ENCODE results near the gene ANKRD40.
"Not testable (repeated sequence)": the region's sequence is repeated elsewhere in the genome, so short reads cannot be mapped to it uniquely, and the experiment has no call there.

Gene ANKRD40

DNA sequence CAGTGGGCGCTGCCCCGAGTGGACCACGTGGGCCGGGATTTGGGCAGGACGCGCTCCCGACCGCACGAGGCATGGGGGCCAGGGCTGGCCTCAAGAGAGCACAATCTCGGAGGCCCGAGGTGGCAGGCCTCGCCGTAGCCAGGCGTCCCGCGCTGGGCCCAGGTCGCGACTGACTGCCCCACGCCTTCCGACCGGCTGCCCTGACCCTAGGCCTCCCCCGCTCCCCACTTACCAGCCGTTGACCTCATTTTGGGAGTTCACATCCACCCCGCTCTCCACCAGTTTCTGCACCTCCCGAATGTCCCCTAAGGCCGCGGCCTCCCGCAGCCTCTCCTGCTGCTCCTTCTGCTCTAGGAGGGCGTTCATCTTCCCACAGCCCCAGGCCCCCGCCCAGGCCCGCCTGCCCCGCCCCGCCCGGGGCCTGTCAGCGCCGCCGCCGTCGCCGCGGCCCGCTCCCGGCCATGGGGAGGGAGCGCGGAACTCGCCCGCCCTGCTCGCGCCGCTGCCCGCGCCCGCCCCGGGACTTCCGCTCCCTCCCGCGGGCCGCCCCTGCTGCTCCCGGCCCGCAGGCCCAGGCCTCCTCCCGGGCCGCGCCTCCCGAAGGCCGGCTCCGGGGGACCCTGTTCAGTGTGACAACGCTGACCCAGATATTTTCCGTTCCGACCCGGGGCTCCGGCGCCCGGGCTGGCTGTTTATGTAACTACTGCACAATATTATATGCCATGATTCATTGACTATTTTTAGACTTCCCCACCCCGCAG is at the start of gene ANKRD40:
Gene ANKRD40, minus strand, starts transcription at position 626 of the 761 bp plus-strand sequence. Its CDS starts 260 bp downstream, at position 366.
- DNase-seq, result peak; percentile 95

- DNase-seq, result no peak
Measured at GRCh38 chr17:50754521-50754920, 46.8 kb upstream of the ANKRD40 start.

GRCh38 chr17:50749245-50749644 is 41.5 kb upstream of the ANKRD40 start:
- DNase-seq, result no peak

GRCh38 chr17:50745631-50746030 is 37.9 kb upstream of the ANKRD40 start:
- DNase-seq, result no peak

DNA sequence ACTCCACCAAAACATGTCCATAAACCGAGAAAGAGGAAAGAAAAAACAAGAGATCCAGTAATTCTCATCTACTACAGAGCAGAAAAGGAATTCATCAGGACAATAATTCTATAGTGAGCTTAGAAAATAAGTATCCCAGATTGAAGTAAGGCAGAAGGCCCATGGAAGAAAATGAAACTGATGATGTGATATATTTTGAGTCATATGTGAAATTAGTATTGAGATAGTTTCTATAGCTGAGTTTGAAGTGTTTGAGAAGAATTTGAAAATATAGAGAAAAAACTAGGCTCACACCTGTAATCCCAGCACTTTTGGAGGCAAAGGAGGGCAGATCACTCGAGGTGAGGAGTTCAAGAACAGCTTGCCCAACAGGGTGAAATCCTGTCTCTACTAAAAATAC is 31.4 kb upstream of the ANKRD40 start:
- no peak for DNase-seq

DNA sequence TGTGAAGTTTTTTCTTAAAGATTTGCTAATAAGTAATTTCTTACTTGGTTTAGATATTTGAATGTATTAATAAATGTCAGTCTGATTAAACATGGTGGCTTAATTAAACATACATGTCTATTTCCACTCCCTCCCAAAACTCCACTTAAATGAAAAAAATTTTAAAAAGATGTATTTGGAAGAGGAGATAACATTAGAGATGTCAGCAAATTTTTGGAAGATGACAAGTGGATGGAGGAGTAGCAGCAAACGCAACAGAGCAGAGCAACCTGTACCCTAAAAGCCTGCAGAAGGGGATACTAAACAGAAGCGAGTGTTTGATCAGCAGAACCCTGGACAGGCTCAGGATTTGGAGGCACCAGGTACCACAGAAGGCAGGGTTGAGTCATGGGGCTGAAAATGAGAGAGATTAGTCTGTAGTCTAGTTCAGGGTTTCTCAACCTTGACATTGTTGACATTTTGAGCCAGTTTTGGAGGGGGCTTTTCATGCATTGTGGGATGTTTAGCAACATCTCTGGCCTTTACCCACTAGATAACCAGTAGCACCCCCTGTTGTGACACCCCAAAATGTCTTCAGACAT is 29.5 kb upstream of the ANKRD40 start:
- no peak for DNase-seq

- DNase-seq, result no peak
Measured at GRCh38 chr17:50735287-50735686, 27.6 kb upstream of the ANKRD40 start.

DNA sequence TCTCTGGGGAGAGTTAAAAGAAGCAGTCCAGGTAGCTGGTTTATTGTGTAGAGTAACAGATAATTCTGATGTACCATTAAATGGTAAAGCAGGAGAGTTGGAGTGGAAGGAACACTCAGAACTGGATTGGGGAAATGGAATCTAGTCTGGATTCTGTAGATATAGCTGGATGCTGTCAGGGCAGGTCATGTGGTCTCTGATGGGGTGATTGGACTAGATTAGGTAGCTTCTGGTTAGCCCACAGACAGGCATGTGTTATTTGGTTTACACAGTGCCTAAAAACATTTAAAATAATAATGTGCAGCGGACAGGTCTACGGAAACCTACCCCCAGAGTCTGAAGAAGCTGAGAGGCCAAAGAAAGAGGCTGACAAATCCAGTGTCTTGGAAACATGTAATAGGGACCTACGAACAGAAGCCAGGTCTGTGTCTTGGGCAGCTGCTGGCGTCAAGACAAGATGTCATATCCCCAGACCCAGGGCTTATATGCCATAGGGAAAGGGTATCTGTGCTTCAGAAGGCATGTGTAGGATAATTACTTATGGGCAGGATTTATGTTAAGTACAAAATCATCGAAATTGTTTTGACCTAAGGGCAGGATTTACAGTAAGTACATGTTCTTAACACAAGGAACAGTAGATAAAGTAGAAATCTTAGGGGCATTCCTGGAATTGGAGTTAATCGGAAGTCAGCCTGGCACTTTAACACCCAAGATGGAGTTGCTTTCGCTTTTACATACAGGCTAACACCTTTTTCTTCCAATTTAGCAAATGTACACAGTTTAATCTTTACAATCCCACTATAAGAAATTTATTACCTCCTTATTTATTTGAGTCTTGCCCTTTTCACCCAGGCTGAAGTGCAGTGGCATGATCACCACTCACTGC is 24.1 kb upstream of the ANKRD40 start:
- DNase-seq, result no peak

- DNase-seq, result no peak
Measured at GRCh38 chr17:50728881-50729765, 21.4 kb upstream of the ANKRD40 start.

- no peak for DNase-seq
Measured at GRCh38 chr17:50728112-50728429, 20.4 kb upstream of the ANKRD40 start.

GRCh38 chr17:50725769-50726655 is 18.3 kb upstream of the ANKRD40 start:
- DNase-seq, result no peak

- not testable (repeated sequence) for DNase-seq
Measured at GRCh38 chr17:50724622-50725021, 16.9 kb upstream of the ANKRD40 start.

GRCh38 chr17:50722746-50723145 is 15.0 kb upstream of the ANKRD40 start:
- DNase-seq, result no peak

- no peak for DNase-seq
Measured at GRCh38 chr17:50721194-50722010, 13.7 kb upstream of the ANKRD40 start.

DNA sequence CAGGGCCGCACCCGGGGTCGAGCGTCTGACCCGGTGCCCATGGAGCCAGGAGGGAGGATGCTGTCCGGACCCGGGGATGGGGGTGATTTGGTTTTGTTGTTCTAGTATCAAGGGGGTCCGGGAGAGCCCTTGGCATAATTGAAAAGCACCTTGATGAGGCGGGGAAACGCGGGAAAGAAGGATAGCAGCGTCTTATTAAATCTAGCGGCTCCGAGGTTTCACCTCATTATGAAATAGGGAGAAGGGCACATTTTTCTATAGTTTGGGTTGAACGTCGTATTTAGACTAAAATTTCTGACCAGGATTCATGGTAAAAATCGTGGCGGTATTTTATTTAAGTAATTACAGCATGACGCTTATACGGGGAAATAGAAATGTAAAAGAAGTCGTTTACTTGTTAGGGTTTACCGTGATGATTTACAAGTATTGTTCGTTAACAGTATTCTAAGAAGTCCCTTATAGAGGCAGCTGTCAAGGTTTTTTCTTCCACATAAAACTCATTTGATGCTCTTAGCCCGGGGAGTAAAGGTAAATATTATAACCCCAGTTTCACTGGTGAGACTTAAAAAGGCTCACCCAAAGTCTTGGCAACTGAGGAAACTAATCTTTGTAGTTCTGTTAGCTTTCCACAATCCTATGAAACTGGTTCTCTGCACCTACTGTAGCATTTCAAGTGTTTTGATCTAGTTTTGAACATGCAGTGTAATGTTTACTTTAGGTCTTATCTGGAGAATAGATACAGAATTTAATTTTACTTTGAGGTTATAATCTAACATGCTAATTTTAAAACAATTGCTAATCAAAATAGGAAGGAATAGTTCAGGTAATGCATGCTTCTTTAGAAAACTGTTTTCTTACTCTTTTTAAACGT is 12.4 kb upstream of the ANKRD40 start:
- DNase-seq, result no peak

DNA sequence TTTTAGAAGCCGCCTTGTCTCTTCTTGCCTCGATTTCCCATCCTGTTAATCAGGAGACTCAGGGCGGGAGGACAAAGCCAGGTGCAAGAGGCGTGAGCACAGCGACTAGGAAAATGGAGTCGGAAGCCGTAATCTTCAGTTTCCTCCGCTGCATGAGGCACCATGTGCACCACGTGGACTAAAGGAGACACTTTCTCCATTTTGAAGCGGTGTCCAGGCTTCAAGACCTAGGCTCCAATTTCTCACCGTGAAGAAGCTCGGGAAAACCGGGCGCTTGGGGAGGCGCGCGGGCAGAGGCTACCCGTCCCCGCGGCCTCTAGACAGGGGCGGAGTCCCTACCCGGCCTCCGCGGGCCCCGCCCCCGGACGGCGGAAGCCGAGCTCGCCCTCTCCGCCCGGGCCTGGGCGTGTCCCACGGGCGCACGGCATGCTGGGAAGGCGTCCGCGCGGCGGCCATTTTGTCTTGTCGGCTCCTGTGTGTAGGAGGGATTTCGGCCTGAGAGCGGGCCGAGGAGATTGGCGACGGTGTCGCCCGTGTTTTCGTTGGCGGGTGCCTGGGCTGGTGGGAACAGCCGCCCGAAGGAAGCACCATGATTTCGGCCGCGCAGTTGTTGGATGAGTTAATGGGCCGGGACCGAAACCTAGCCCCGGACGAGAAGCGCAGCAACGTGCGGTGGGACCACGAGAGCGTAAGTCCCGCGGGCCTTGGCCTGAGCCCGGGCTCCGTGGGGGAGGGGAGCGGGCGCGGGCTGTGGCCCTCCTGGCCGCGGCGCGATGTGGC is 11.6 kb upstream of the ANKRD40 start, which contains the start of gene LUC7L3:
Gene LUC7L3, plus strand, starts transcription at position 460 of the 780 bp plus-strand sequence. Its CDS starts 130 bp downstream, at position 590.
- DNase-seq, result peak; percentile 96

DNA sequence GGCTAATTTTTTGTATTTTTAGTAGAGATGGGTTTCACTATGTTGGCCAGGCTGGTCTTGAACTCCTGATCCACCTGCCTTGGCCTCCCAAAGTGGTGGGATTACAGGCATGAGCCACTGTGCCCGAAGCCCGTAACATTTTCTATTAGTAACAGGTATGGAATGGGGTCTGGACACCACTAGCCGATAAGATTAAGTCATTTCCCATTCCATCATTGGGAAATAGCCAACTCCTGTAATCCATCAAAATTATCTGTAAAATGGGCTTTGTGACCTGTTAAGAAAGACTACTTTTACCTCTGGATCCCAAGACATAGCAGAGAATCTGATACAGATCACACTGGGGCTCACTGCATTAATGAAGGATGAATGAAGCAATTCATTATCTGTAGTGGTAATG is 7.8 kb upstream of the ANKRD40 start:
- no peak for DNase-seq

DNA sequence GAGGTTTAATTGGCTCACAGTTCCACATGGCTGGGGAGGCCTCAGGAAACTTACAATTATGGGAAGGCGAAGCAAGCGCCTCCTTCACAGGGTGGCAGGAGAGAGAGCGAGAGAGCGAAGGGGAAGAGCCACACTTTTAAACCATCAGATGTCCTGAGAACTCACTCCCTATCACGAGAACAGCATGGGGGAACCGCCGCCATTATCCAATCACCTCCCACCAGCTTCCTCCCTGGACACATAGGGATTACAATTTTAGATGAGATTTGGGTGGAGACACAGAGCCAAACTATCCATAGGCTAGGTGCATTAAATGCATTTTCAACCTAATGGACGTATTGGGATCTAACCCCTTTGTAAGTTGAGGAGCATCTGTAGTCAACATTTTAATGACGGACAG is 4.9 kb upstream of the ANKRD40 start:
- no peak for DNase-seq

- no peak for DNase-seq
Measured at GRCh38 chr17:50710650-50711049, 2.9 kb upstream of the ANKRD40 start.
